KOPT-K1 (cell line): Measurements from ENCODE around the gene PNPLA7.

Source experiments
- H3K27ac ChIP-seq: fragments of 200-600 bp; sonication (generic); 2 replicates; pipeline ENCODE4 v1.5.1; 2016; ENCODE audit warnings: antibody characterized with exemption, mild to moderate bottlenecking, low read depth, low read length; ENCODE audit not compliant: poor library complexity, severe bottlenecking
- H3K36me3 ChIP-seq: fragments of 200-600 bp; sonication (generic); 2 replicates; pipeline ENCODE4 v1.5.1; 2017; ENCODE audit warnings: antibody characterized with exemption, mild to moderate bottlenecking, low read length, moderate library complexity; ENCODE audit not compliant: insufficient read depth
- H3K9me3 ChIP-seq: fragments of 200-600 bp; sonication (generic); 2 replicates; pipeline ENCODE4 v1.5.1; 2017; ENCODE audit warnings: antibody characterized with exemption, low read length, mild to moderate bottlenecking; ENCODE audit not compliant: insufficient read depth, poor library complexity, severe bottlenecking

The PNPLA7 gene

DNA sequence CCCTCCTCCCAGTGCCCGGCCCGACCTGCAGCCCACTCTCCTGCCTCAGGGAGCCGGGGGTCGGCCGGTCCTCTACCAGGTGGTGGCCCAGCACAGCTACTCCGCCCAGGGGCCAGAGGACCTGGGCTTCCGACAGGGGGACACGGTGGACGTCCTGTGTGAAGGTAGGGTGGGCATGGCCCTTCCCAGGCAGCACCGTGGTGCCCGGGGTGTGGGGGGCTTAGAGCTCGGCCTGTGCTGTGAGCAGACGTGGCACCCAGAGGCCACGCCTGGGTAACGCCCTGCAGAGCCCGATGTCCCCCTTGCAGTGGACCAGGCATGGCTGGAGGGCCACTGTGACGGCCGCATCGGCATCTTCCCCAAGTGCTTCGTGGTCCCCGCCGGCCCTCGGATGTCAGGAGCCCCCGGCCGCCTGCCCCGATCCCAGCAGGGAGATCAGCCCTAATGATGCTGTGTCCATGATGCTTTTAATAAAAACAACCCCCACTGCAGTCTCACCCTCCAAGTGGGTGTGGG is 116.2 kb downstream of the PNPLA7 start:
- no peak overlapping the region for H3K27ac ChIP-seq
- no peaks in the 10 kb centered on the region for H3K9me3 ChIP-seq
- no peaks in the 10 kb centered on the region for H3K36me3 ChIP-seq

DNA sequence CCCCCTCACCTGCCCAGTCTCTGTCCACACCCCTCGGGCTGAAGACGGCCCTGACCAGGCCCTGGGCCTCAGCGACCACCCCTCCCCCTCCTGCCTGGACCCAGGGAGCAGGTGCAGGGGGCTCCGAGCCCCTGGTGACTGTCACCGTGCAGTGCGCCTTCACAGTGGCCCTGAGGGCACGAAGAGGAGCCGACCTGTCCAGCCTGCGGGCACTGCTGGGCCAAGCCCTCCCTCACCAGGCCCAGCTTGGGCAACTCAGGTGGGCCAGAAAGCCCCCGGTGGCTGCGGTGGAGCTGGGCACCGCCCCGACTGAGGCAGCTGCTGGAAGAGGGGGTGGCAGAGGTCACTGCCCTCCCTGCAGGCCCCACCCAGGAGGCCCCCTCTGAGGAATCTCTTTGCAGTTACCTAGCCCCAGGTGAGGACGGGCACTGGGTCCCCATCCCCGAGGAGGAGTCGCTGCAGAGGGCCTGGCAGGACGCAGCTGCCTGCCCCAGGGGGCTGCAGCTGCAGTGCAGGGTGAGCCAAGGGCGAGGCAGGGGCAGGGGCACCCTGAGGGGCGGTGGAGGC is 116.8 kb downstream of the PNPLA7 start:
- Histone ChIP-seq H3K27ac (no peak overlapping the region), H3K36me3 (no peaks in the 10 kb centered on the region), H3K9me3 (no peaks in the 10 kb centered on the region)

DNA sequence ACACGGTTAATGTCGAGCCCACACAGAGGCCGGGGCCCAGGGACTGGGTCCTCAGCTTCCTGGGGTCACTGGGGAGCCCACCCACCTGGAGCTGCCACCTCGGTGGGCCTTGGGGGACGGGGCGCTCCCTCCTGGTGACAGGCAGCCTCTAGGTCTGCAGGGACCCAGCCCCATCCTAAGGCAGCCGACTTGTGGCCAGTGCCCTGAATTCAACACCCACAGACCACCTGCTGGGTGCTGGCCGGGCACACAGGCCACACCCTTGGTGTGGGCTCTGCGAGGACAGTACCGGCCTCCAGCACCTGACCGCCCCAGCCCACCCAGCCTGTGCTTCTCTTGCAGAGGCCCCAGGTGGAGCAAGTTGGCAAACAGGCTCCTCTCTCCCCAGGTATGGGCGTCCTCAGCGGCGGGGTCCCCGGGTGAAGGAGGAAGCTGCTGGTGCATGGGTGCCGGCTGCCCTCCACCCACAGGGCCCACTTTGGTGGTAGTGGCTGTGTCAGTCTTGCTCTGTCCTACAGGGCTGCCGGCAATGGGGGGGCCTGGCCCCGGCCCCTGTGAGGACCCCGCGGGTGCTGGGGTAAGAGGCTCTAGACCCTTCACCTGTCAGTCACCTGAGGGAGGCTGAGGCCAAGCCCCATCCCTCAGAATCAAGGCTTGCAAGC is 117.4 kb downstream of the PNPLA7 start:
- Histone ChIP-seq H3K9me3 (no peaks in the 10 kb centered on the region), H3K27ac (no peak overlapping the region), H3K36me3 (no peaks in the 10 kb centered on the region)

DNA sequence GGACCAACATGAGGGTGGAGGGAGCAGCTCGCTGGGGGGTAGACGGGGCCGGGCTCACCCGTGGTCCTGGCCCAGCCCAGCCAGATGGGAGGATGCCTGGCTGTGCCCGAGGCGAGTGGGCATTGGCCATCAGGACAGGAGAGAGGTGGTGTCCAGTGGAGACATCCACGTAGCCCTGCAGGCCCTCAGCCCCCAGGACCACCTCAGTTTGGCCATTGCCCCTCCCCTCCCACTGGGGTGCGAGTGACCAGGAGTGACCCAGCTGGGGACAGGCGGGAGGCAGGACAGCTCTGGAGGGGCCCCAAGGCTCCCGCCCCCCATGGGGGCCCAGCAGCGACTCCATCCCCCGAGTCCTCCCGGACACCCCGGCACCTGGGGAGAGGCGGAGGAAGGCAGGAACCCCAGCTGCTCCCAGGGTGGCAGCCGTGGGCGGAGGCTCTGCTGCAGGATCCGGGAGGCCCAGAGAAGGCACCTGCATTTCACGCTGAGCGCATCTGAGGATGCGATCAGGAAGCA is 118.7 kb downstream of the PNPLA7 start:
- Histone ChIP-seq H3K36me3 (no peaks in the 10 kb centered on the region), H3K27ac (no peak overlapping the region), H3K9me3 (no peaks in the 10 kb centered on the region)

DNA sequence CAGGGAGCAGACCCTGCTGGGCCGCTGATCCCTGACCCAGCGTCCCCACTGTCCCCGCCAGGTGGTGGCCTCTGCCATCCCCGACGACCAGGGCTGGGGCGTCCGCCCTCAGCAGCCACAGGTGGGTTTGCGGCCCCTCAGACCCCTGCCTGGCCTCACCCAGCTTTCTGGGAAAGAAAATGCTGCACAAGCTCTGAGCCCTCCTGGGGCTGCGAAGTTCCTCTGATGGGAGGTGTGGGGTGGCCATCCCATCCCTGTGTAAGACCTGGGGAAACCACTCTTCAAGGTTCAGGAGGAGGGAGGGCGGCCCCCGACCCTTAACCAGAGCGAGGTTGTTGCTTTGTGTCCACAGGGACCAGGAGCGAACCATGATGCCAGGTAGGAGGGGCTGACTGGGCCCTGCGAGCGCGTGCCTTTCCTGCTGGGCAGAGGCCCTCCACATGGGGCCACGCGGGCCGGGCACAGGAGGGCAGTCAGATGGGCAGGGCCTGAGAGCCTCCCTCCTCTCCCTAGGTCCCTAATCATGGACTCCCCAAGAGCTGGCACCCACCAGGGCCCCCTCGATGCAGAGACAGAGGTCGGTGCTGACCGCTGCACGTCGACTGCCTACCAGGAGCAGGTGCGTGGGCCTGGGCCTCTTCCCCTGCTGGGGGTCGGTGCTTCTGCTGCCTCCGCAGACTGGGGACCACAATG is 119.3 kb downstream of the PNPLA7 start:
- H3K9me3 ChIP-seq = no peaks in the 10 kb centered on the region
- H3K36me3 ChIP-seq = no peaks in the 10 kb centered on the region
- no peak overlapping the region for H3K27ac ChIP-seq

DNA sequence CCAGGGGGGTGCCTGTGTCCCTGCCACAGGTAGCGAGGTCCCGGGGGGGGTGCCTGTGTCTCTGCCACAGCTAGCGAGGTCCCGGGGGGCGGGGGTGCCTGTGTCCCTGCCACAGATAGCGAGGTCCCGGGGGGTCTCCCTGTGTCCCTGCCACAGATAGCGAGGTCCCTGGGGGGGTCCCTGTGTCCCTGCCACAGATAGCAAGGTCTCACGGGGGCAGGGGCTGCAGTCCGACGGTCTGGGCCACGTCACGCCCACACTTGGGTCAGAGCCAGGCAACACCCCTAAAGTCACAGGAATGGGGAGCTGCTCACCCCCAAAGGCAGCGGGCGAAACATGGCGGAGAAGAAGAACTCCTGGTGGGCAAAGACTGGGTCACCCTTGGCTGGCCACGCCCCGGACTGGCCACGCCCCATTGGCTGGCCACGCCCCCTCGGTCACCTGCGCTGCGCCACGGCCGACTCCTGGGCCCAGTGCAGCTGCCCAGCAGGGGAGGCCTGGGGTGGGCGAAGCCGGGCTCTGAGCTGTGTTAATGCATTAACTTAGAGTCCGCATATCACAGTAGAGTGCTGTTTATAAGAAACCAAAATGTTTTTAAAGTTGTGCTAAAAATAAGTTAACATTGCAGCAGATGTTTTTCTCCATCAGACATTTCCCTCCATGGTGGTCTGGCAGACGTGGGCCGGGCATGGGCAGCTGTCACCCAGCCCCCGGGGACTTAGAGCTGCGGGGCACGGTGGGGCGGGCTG is 120.1 kb downstream of the PNPLA7 start:
- Histone ChIP-seq H3K27ac (no peak overlapping the region), H3K36me3 (no peaks in the 10 kb centered on the region), H3K9me3 (no peaks in the 10 kb centered on the region)

DNA sequence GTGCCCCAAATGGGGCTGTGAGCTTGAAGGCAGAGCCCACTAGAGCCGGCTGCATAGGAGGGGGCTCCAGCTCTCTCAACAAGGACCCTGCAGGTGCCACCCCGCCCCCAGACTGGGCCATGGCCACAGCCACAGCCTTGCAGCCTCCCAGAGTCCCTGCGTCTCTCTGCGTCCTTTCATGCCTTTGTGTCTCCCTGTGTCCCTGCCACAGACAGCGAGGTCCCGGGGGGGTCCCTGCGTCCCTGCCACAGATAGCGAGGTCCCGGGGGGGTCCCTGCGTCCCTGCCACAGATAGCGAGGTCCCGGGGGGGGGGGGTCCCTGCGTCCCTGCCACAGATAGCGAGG is 120.7 kb downstream of the PNPLA7 start:
- no peaks in the 10 kb centered on the region for H3K36me3 ChIP-seq
- H3K27ac ChIP-seq = no peak overlapping the region
- H3K9me3 ChIP-seq = no peaks in the 10 kb centered on the region

DNA sequence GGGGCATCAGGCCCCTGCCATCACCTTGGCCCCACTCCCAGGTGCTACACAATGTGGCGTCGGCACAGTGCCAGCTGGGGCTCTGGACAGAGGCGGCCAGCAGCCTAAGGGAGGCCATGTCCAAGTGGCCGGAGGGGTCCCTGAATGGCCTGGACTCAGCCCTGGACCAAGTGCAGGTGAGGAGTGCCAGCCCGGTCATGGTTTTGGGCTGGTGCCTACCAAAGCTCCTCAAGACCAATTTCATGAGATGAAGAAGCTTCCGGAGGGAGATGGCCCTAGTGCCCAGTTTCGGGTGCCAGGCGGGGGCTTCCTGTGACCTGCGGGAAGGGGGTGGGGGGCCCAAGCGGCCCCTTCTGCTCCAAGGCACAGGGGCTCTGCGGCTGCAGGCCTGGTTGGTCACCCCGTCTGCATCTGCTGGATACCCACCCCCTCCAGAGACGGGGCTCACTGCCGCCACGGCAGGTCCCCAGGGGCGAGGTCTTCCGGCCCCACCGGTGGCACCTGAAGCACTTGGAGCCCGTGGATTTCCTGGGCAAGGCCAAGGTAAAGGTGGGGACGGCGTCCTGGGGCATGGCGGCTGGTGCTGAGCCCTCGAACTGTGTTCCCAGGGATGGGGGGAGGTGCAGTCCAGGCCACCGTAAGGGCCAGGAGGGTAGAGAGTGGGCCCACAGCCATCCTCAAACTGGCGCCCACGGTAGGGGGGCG is 121.2 kb downstream of the PNPLA7 start:
- Histone ChIP-seq H3K9me3 (no peaks in the 10 kb centered on the region), H3K27ac (no peak overlapping the region), H3K36me3 (no peaks in the 10 kb centered on the region)

DNA sequence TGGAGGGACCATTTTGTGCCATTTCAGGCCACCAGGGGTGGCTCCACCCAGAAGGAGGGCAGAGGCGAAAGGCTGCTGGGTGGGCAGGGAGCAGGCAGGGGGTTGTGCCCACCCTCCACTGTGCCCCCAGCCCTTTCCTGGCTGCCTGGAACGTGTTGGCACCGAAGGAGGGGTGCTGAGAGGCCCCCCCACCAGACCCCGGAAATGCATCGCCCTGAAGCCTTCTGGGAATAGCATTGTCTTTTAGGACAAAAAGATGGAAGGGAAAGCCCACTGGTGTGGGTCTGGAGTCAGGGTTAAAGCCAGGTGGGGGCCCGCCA is 121.9 kb downstream of the PNPLA7 start:
- Histone ChIP-seq H3K36me3 (no peaks in the 10 kb centered on the region), H3K9me3 (no peaks in the 10 kb centered on the region), H3K27ac (no peak overlapping the region)

DNA sequence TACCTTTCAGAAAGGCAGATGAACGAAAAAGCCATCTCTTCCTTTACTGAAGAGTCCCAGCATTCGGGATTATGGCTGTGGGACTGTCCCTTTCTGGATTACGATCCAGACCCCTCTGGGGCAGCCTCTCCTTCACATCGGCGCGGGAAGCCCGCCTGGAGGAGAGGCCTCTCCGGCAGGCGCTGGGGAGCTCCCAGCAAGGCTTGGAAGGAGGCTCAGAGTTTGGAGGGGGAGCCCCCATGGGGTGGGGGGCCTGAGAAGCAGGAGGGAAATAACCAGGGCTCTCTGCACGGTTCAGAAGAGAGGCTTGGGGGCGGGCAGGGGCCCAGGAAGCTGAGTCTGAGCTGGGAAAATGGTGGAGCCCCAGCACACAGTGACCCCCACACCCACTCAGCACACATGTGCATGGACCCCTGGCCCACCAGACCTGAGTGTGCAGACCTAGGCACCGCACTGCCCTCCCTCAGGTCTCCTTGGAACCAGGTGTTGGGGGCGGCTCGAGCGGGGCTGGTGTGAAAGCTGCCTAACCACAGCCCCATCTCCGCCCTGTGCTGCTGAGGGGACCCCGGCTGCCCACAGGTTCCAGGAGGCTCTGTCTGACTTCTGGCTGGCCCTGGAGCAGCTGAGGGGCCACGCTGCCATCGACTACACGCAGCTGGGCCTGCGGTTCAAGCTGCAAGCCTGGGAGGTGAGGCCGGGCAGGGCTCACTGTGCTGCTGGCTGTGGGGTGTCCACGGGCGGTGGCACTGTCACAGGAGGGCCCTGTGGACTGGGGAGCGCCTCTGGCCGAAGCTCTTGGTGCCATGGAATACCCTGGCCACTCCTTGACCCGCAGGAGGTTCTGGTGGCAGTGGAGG is 122.5 kb downstream of the PNPLA7 start:
- no peaks in the 10 kb centered on the region for H3K36me3 ChIP-seq
- H3K27ac ChIP-seq = no peak overlapping the region
- H3K9me3 ChIP-seq = no peaks in the 10 kb centered on the region

DNA sequence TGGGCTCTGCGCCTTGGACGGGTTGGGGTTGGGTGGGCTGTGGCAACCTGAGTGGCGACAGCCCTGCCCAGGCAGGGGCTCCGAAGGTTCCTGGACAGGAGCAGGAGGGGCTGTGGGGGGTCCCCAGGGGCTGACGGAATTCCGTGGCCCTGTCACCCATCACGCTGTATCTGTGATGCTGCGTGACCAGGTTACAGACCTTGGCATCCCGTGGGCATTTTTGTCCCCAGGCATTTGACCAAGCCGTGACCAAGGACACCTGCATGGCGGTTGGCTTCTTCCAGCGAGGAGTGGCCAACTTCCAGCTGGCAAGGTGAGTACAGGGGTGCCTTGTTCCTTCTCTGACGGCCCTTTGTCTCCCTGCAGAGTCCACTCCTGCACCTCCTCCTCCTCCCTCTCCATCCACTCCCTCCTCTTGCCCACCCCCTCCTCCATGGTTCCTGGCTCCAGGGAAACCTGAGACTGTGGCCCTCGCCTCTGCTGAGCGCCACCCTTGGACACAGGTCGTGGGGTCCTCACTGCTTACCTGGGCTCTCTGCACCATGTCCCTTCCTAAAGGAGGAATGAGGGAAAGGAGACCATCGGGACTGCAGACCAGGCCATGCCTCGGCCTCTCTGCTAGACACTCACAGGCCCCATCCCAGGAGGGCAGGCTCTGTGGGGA is 124.1 kb downstream of the PNPLA7 start:
- no peak overlapping the region for H3K27ac ChIP-seq
- no peaks in the 10 kb centered on the region for H3K9me3 ChIP-seq
- H3K36me3 ChIP-seq = no peaks in the 10 kb centered on the region

DNA sequence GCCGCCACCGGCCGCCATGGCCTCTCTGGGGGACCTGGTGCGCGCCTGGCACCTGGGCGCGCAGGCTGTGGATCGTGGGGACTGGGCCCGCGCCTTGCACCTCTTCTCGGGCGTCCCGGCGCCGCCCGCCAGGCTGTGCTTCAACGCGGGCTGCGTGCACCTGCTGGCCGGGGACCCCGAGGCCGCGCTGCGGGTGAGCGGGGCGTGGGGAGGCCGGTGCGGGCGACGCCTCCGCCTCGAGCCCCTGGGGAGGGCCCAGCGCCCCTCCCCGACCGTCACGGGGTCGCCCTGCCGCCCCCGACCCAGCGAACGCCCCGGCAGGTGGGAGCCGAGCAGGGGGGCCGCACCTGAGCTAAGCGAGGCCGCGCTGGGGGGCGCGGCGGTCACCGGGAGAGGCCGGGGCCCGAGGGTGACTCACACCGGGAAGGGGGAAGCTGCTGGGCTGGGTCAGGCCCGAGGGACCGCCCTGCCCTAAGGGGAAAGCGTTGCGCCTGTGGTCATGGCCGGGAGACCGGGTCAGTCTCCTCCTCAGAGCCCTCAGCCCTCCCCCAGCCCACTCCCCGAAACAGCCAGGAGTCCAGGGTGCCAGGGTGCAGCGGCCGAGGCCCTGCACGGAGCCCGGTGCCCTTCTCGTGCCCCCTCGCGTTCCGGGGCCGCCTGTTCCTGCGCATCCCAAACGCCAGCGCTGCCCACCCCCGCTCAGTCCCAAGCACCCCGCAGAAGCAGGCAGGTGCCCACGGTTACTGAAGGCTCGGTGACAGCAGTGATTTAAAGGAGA is 126.5 kb downstream of the PNPLA7 start:
- H3K9me3 ChIP-seq = no peaks in the 10 kb centered on the region
- no peaks in the 10 kb centered on the region for H3K36me3 ChIP-seq
- H3K27ac ChIP-seq = no peak overlapping the region
